Fibroblast of skin of right biceps (primary cell): ENCODE data around the gene MED13.
A peak's percentile ranks its signal among the peaks of the same experiment; 100 is the strongest.
"Not testable (repeated sequence)": the region's sequence is repeated elsewhere in the genome, so short reads cannot be mapped to it uniquely, and the experiment has no call there.

Experiments
- DNase-seq: peaks from one replicate; pipeline ENCODE4 v3.0.0-alpha.2; 2013

The MED13 gene

GRCh38 chr17:61981323-61981722 is 83.8 kb downstream of the MED13 start:
- DNase-seq, result peak; percentile 41

GRCh38 chr17:61980535-61980934 is 84.5 kb downstream of the MED13 start:
- no peak for DNase-seq

GRCh38 chr17:61974115-61974514 is 91.0 kb downstream of the MED13 start:
- DNase-seq, result no peak

GRCh38 chr17:61972311-61972710 is 92.8 kb downstream of the MED13 start:
- no peak for DNase-seq

- no peak for DNase-seq
Measured at GRCh38 chr17:61970030-61970429, 95.0 kb downstream of the MED13 start.

- no peak for DNase-seq
Measured at GRCh38 chr17:61968757-61969156, 96.3 kb downstream of the MED13 start.

- no peak for DNase-seq
Measured at GRCh38 chr17:61967729-61968128, 97.3 kb downstream of the MED13 start.

- DNase-seq, result no peak
Measured at GRCh38 chr17:61966191-61966590, 98.9 kb downstream of the MED13 start.

- DNase-seq, result peak; percentile 10
Measured at GRCh38 chr17:61955619-61956018, 109.5 kb downstream of the MED13 start.

GRCh38 chr17:61947367-61948078 is 117.6 kb downstream of the MED13 start:
- no peak for DNase-seq

- DNase-seq, result no peak
Measured at GRCh38 chr17:61946359-61946758, 118.7 kb downstream of the MED13 start.

GRCh38 chr17:61943117-61943516 is 122.0 kb downstream of the MED13 start:
- no peak for DNase-seq

GRCh38 chr17:61942085-61942484 is 123.0 kb downstream of the MED13 start:
- DNase-seq, result no peak

GRCh38 chr17:61928101-61928436 is 137.0 kb downstream of the MED13 start:
- no peak for DNase-seq

GRCh38 chr17:61927208-61928100 is 137.6 kb downstream of the MED13 start, which contains the start of gene INTS2:
INTS2 (minus strand) TSS chr17:61927982; CDS start chr17:61926644, 1,338 bp downstream.
- DNase-seq, result peak; percentile 97

GRCh38 chr17:61926826-61927207 is 138.3 kb downstream of the MED13 start:
- peak; percentile 19 for DNase-seq

GRCh38 chr17:61915162-61915561 is 149.9 kb downstream of the MED13 start:
- not testable (repeated sequence) for DNase-seq

GRCh38 chr17:61908292-61909037 is 156.6 kb downstream of the MED13 start:
- no peak for DNase-seq

GRCh38 chr17:61907361-61907760 is 157.7 kb downstream of the MED13 start:
- DNase-seq, result no peak

- DNase-seq, result no peak
Measured at GRCh38 chr17:61904094-61904710, 160.9 kb downstream of the MED13 start.

GRCh38 chr17:61903251-61903650 is 161.8 kb downstream of the MED13 start:
- no peak for DNase-seq

GRCh38 chr17:61897548-61898180 is 167.4 kb downstream of the MED13 start:
- no peak for DNase-seq
